HepG2 (cell line): Measurements from ENCODE around the gene COQ8B. TPM values are rescaled to one million over a fixed set of nuclear protein-coding genes. Genes with fewer than 3 reads are reported as not detected.
A peak's percentile ranks its signal among the peaks of the same experiment; 100 is the strongest.

Experiments
- CENPT ChIP-seq: sonication (generic); formaldehyde crosslinking; IDR thresholded peaks from 2 replicates; pipeline ENCODE4 v1.8.0; 2022; ENCODE audit warnings: low read depth, mild to moderate bottlenecking, moderate library complexity, missing genetic modification reagents
- DR1 ChIP-seq: sonication (generic); formaldehyde crosslinking; IDR thresholded peaks from 2 replicates; pipeline ENCODE4 v1.8.0; 2021; ENCODE audit warnings: mild to moderate bottlenecking, missing genetic modification reagents, inconsistent platforms
- HCFC1 ChIP-seq: fragments of 150-350 bp; IDR thresholded peaks from 2 replicates; pipeline ENCODE4 v1.6.1; 2014; ENCODE audit warnings: low read depth, low read length
- IKZF5 ChIP-seq: IDR thresholded peaks from 2 replicates; pipeline ENCODE4 v1.6.1; 2018; ENCODE audit warnings: missing genetic modification reagents, mild to moderate bottlenecking, missing compliant biosample characterization
- KLF9 ChIP-seq: IDR thresholded peaks from 2 replicates; pipeline ENCODE4 v1.6.1; 2016; ENCODE audit warnings: low read depth
- MAFF ChIP-seq: IDR thresholded peaks from 2 replicates; pipeline ENCODE4 v1.6.1; 2011; ENCODE audit warnings: low read depth, low read length, improper control_type of control experiment
- MED13 ChIP-seq: sonication (generic); formaldehyde crosslinking; IDR thresholded peaks from 2 replicates; pipeline ENCODE4 v1.5.0; 2020; ENCODE audit warnings: missing genetic modification reagents
- MTF2 ChIP-seq: sonication (generic); formaldehyde crosslinking; IDR thresholded peaks from 2 replicates; pipeline ENCODE4 v1.5.0; 2020; ENCODE audit warnings: missing genetic modification reagents, borderline replicate concordance
- NFE2 ChIP-seq: sonication (generic); formaldehyde crosslinking; IDR thresholded peaks from 2 replicates; pipeline ENCODE4 v1.4.0; 2020; ENCODE audit warnings: missing genetic modification reagents
- PAXIP1 ChIP-seq: sonication (generic); formaldehyde crosslinking; conservative IDR thresholded peaks from 2 replicates; pipeline ENCODE4 v1.4.0; 2020; ENCODE audit warnings: mild to moderate bottlenecking, missing genetic modification reagents, moderate library complexity
- REPIN1 ChIP-seq: sonication (generic); formaldehyde crosslinking; IDR thresholded peaks from 2 replicates; pipeline ENCODE4 v1.8.0; 2022; ENCODE audit warnings: missing genetic modification reagents, low read depth, mild to moderate bottlenecking, borderline replicate concordance
- SAFB2 ChIP-seq: sonication (generic); formaldehyde crosslinking; IDR thresholded peaks from 2 replicates; pipeline ENCODE4 v1.5.1; 2020; ENCODE audit warnings: missing genetic modification reagents, low read depth, mild to moderate bottlenecking, borderline replicate concordance
- SRSF9 ChIP-seq: fragments of 200-400 bp; formaldehyde crosslinking; IDR thresholded peaks from 2 replicates; pipeline ENCODE4 v1.6.1; 2018; ENCODE audit warnings: borderline replicate concordance, mild to moderate bottlenecking, low read depth, low read length; ENCODE audit not compliant: insufficient read depth, poor library complexity, severe bottlenecking
- TCF7L2 ChIP-seq: IDR thresholded peaks from 2 replicates; pipeline ENCODE4 v1.6.1; 2011; ENCODE audit warnings: mild to moderate bottlenecking, low read depth, low read length, moderate library complexity
- ZMYM2 ChIP-seq: sonication (generic); formaldehyde crosslinking; IDR thresholded peaks from 2 replicates; pipeline ENCODE4 v1.8.0; 2022; ENCODE audit warnings: mild to moderate bottlenecking, missing genetic modification reagents
- ZNF264 ChIP-seq: sonication (generic); formaldehyde crosslinking; IDR thresholded peaks from 2 replicates; pipeline ENCODE4 v1.4.0; 2020; ENCODE audit warnings: missing genetic modification reagents
- ZSCAN30 ChIP-seq: sonication (generic); formaldehyde crosslinking; IDR thresholded peaks from 2 replicates; pipeline ENCODE4 v1.5.0; 2020; ENCODE audit warnings: mild to moderate bottlenecking, missing genetic modification reagents
- polyA plus RNA-seq, 8 experiments: library from polyadenylated mRNA; depleted of rRNA in 3 of 8; stranded (reverse) in 7 of 8; unstranded in 1 of 8; fragments of >200 nt; fragmentation: Illumina TruSeq in 4 of 8; extraction: Trizol in 4 of 8; gene quantifications; 2 replicates each; pipeline versions ENCODE4 v1.2.1 to v1.2.3, GENCODE V29; 2011 to 2016; ENCODE audit warnings: low read depth in 4 of 8, missing spikeins in 1 of 8, mixed read lengths in 1 of 8; ENCODE audit not compliant: insufficient read depth in 1 of 8
- total RNA-seq, 5 experiments: library from RNA; depleted of rRNA; stranded (reverse); fragments of >200 nt; fragmentation: Illumina TruSeq; extraction: Trizol; gene quantifications; 2 replicates each; pipeline ENCODE4 v1.2.3, GENCODE V29; 2016; ENCODE audit warnings: low read depth in 1 of 5
- TF ChIP-seq, protein P1 (sequence below): IDR thresholded peaks from 2 replicates; pipeline ENCODE4 v1.6.1; 2016; ENCODE audit warnings: control low read depth
- TF ChIP-seq, protein P2 (sequence below): sonication (generic); formaldehyde crosslinking; IDR thresholded peaks from 2 replicates; pipeline ENCODE4 v1.4.0; 2020; ENCODE audit warnings: missing genetic modification reagents, low read depth, mild to moderate bottlenecking, borderline replicate concordance
- TF ChIP-seq, protein P3 (sequence below): sonication (generic); formaldehyde crosslinking; IDR thresholded peaks from 2 replicates; pipeline ENCODE4 v1.9.0; 2021; ENCODE audit warnings: missing genetic modification reagents, mild to moderate bottlenecking, borderline replicate concordance

COQ8B gene
- total and polyA plus RNA-seq, 2 of the 13 experiments (the other 11 are each of a cell fraction or from before 2014, with no cell fraction given): 12.3 to 17.2 TPM

DNA sequence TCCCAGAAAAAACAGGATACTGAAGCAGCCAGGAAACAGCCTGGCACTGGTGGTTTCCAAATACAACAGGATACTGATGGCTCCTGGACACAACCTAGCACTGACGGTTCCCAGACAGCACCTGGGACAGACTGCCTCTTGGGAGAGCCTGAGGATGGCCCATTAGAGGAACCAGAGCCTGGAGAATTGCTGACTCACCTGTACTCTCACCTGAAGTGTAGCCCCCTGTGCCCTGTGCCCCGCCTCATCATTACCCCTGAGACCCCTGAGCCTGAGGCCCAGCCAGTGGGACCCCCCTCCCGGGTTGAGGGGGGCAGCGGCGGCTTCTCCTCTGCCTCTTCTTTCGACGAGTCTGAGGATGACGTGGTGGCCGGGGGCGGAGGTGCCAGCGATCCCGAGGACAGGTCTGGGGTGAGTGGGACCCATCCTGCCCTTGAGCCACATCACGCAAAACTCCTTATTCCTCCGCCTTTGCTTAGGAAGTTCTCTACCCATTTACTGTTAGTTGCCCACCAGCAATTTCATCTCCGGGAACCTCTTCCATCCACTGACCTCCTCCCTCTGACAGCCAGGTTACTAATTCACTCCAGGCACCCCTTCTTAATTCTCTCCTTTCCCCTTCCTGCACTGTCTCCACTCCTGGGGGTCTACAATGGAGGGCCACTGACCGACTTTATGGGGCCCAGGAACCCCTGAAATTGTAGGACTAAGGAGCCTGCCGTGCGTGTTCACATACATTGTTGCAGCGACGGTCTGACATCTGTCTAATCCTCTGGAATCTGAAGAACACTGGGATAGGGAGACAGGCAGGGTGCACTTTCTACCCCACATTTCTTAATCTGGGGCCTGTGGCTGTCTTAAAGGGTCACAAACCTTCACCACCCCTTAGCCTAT lies 1.4 kb upstream of the COQ8B start (continued):
- TF ChIP-seq, protein P1, sequence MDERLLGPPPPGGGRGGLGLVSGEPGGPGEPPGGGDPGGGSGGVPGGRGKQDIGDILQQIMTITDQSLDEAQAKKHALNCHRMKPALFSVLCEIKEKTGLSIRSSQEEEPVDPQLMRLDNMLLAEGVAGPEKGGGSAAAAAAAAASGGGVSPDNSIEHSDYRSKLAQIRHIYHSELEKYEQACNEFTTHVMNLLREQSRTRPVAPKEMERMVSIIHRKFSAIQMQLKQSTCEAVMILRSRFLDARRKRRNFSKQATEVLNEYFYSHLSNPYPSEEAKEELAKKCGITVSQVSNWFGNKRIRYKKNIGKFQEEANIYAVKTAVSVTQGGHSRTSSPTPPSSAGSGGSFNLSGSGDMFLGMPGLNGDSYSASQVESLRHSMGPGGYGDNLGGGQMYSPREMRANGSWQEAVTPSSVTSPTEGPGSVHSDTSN (CRISPR knock-in tag): no peak
- TF ChIP-seq KLF9: no peak
- no peak; the same call in 1 of the 2 replicates for TF ChIP-seq REPIN1 (CRISPR knock-in tag)
- TF ChIP-seq MED13 (CRISPR knock-in tag): no peak
- TF ChIP-seq ZSCAN30 (CRISPR knock-in tag): peak; percentile 99
- TF ChIP-seq, protein P2, sequence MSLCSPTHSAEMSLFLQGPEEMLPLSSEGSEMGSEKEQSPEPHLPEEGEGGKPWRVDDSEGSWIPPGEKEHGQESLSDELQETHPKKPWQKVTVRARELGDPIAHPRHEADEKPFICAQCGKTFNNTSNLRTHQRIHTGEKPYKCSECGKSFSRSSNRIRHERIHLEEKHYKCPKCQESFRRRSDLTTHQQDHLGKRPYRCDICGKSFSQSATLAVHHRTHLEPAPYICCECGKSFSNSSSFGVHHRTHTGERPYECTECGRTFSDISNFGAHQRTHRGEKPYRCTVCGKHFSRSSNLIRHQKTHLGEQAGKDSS (CRISPR knock-in tag): no peak
- TF ChIP-seq NFE2 (CRISPR knock-in tag): peak; percentile 73; the same call in 1 of the 2 replicates
- no peak for TF ChIP-seq HCFC1
- no peak for TF ChIP-seq TCF7L2
- TF ChIP-seq, protein P3, sequence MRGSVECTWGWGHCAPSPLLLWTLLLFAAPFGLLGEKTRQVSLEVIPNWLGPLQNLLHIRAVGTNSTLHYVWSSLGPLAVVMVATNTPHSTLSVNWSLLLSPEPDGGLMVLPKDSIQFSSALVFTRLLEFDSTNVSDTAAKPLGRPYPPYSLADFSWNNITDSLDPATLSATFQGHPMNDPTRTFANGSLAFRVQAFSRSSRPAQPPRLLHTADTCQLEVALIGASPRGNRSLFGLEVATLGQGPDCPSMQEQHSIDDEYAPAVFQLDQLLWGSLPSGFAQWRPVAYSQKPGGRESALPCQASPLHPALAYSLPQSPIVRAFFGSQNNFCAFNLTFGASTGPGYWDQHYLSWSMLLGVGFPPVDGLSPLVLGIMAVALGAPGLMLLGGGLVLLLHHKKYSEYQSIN (CRISPR knock-in tag): no peak
- TF ChIP-seq SAFB2 (CRISPR knock-in tag): no peak
- TF ChIP-seq MTF2 (CRISPR knock-in tag): no peak
- TF ChIP-seq CENPT (CRISPR knock-in tag): no peak
- no peak for TF ChIP-seq ZMYM2 (CRISPR knock-in tag)
- no peak for TF ChIP-seq SRSF9
- no peak for TF ChIP-seq PAXIP1 (CRISPR knock-in tag)
- TF ChIP-seq DR1 (CRISPR knock-in tag): no peak
- TF ChIP-seq ZNF264 (CRISPR knock-in tag): 0 out of 2 replicates have a peak, but pooled peaks have one; percentile 27
- TF ChIP-seq MAFF: peak; percentile 53; the same call in 1 of the 2 replicates
- 0 out of 2 replicates have a peak, but pooled peaks have one; percentile 21 for TF ChIP-seq IKZF5
